Spleen (tissue), 11 donors: ENCODE measurements around the gene SLC22A23. TPM values are rescaled to one million over a fixed set of nuclear protein-coding genes. Genes with fewer than 3 reads are reported as not detected.

Source experiments
- DNase-seq: peaks from one replicate; pipeline ENCODE4 v3.0.0-alpha.2; 2020
- H3K27ac ChIP-seq, 8 donors: fragments of 200-600 bp; sonication (generic) in 7 of 8; 1 replicate in 4 of 8; 2 replicates in 4 of 8; pipeline versions ENCODE4 v1.5.0 to v1.8.0; 2016 to 2021; ENCODE audit warnings: inconsistent platforms in 4 of 8, mild to moderate bottlenecking in 4 of 8, moderate library complexity in 1 of 8
- H3K27me3 ChIP-seq, 7 donors: fragments of 200-600 bp; sonication (generic) in 6 of 7; replicated peaks in 1 of 7; 1 replicate in 4 of 7; 2 replicates in 3 of 7; pipeline versions ENCODE4 v1.5.0 to v1.8.0; 2016 to 2021; ENCODE audit warnings: inconsistent platforms in 3 of 7, mild to moderate bottlenecking in 1 of 7
- H3K36me3 ChIP-seq, 6 donors: fragments of 200-600 bp; sonication (generic) in 5 of 6; 1 replicate in 4 of 6; 2 replicates in 2 of 6; pipeline versions ENCODE4 v1.5.0 to v1.8.0; 2016 to 2021; ENCODE audit warnings: inconsistent platforms in 2 of 6
- H3K4me1 ChIP-seq, 6 donors: fragments of 200-600 bp; sonication (generic) in 5 of 6; 1 replicate in 3 of 6; 2 replicates in 3 of 6; pipeline versions ENCODE4 v1.5.0 to v1.8.0; 2016 to 2021; ENCODE audit warnings: inconsistent platforms in 3 of 6
- H3K4me3 ChIP-seq, 8 donors: fragments of 200-600 bp; sonication (generic) in 7 of 8; 1 replicate in 4 of 8; 2 replicates in 4 of 8; pipeline versions ENCODE4 v1.5.0 to v1.8.0; 2016 to 2021; ENCODE audit warnings: inconsistent platforms in 4 of 8, mild to moderate bottlenecking in 4 of 8, moderate library complexity in 2 of 8
- H3K9me3 ChIP-seq, 8 donors: fragments of 200-600 bp; sonication (generic) in 7 of 8; 1 replicate in 4 of 8; 2 replicates in 4 of 8; pipeline versions ENCODE4 v1.5.0 to v1.8.0; 2016 to 2021; ENCODE audit warnings: inconsistent platforms in 4 of 8
- POLR2A ChIP-seq, 3 donors: fragments of 450-650 bp; IDR thresholded peaks; one replicate each; pipeline ENCODE4 v1.5.1; 2017; ENCODE audit warnings: antibody characterized with exemption in 3 of 3, mild to moderate bottlenecking in 1 of 3
- POLR2AphosphoS5 ChIP-seq, 3 donors: sonication (generic); formaldehyde crosslinking; IDR thresholded peaks; one replicate each; pipeline ENCODE4 v1.5.1; 2017; ENCODE audit warnings: antibody characterized with exemption in 3 of 3
- WGBS, 5 donors: extraction: QIAGEN DNeasy Blood & Tissue Kit in 3 of 5; methylation state at CpG; one replicate each; pipeline versions ENCODE4 v1.1.5 to v1.1.7; 2013 to 2018; 5-methylcytosine and 5-hydroxymethylcytosine counted together
- intact Hi-C: fragments of 100-400 bp; cut with DNase I; formaldehyde crosslinking; loops from one replicate; pipeline ENCODE4 v1.15.0; 2023; ENCODE audit warnings: low total_unique reads
- polyA plus RNA-seq, 3 donors: library from polyadenylated mRNA; stranded (reverse); fragments of 200-250 nt; gene quantifications; one replicate each; pipeline ENCODE4 v1.2.1, GENCODE V29; 2013
- total RNA-seq, 7 donors: library from RNA; depleted of rRNA in 3 of 7; stranded (reverse); fragments of >200 nt in 3 of 7; fragmentation: NEBNext Ultra II Directional in 4 of 7; extraction: Animal tissue kit (Norgen Biotek cat#: 25700) in 4 of 7; gene quantifications; one replicate each; pipeline versions ENCODE4 v1.1.0 to v1.2.1, GENCODE V29; 2016 to 2021
- TF ChIP-seq, protein P1 (sequence below), 11 experiments: fragments of 200-600 bp in 7 of 11; fragments of 450-650 bp in 4 of 11; sonication (generic) in 4 of 11; IDR thresholded peaks in 8 of 11; conservative IDR thresholded peaks in 3 of 11; 1 replicate in 7 of 11; 2 replicates in 4 of 11; pipeline versions ENCODE4 v1.4.0 to v1.8.0; 2016 to 2021; ENCODE audit warnings: antibody characterized with exemption in 11 of 11, inconsistent platforms in 4 of 11, mild to moderate bottlenecking in 1 of 11
- donor health status: healthy with polysubstance abuse.
- donor health status: DM: no; HTN: no; CAD: no; lungs with moderate emphysema.
- donor health status: DM: no; HTN: no; CAD: no.
- donor health status: Bipolar disorder and iron deficiency.
- donor health status: healthy.
- donor health status: DM: no; HTN: no; CAD: no.
- donor health status: DM: yes; HTN: yes; CAD: no.

SLC22A23 gene
- total and polyA plus RNA-seq, 10 donors: 1.9 to 22.6 (median 18.3) TPM

DNA sequence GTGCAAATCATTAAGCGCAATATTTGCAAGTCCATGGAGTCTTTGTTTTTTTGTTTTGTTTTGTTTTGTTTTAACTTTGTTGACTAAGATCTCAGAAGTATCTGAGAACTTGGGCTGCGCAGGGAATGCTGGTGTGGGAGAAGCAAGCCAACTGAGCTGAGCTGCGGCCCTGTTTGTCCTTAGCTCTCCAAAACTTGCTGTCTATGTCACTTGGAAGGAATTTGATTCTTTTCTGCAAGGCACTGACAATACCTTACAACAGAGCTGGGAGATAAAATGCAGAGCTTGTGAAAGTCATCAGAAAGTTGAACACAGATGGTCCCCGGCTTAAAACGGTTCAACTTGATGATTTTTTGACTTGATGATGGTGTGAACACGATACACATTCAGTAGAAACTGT, 5.4 kb downstream of the SLC22A23 start:
- intact Hi-C loops: loop anchor here (10.0 kb wide), 1 partner anchor 167 kb away; no protein-coding TSS in a partner anchor

DNA sequence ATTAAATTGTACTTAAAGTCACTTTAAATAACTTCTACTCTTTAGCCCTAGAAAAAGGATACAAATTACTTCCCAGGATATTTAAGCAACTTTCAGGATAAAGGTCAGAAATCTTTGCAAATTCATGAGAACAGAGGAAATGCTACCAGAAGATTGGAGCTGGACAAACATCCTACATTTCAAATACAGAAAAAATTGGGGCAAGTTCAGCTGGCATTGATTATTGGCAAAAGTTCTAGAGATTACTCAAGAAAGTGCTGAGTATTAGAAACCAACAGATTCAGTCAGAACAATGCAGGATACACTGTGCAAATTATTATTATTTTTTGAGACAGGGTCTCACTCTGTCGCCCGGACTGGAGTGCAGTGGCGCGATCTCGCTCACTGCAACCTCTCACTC, 6.0 kb downstream of the SLC22A23 start:
- 93 to 98% (median 96%) methylated on average over 5 of the region's 5 CpGs for WGBS, 5 donors
- Histone ChIP-seq H3K27me3 (peaks cover 0 to 69% (median 32%) of the 10 kb centered on the region in 7 donors), H3K36me3 (no peaks in the 10 kb centered on the region), H3K4me3 (no peak overlapping the region), H3K4me1 (peaks cover 0 to 20% (median 10%) of the 10 kb centered on the region in 6 donors), H3K9me3 (no peaks in the 10 kb centered on the region), H3K27ac (no peak overlapping the region)
- intact Hi-C loops: loop anchor here (10.0 kb wide), 1 partner anchor 166 kb away; no protein-coding TSS in a partner anchor
- TF ChIP-seq, protein P1, sequence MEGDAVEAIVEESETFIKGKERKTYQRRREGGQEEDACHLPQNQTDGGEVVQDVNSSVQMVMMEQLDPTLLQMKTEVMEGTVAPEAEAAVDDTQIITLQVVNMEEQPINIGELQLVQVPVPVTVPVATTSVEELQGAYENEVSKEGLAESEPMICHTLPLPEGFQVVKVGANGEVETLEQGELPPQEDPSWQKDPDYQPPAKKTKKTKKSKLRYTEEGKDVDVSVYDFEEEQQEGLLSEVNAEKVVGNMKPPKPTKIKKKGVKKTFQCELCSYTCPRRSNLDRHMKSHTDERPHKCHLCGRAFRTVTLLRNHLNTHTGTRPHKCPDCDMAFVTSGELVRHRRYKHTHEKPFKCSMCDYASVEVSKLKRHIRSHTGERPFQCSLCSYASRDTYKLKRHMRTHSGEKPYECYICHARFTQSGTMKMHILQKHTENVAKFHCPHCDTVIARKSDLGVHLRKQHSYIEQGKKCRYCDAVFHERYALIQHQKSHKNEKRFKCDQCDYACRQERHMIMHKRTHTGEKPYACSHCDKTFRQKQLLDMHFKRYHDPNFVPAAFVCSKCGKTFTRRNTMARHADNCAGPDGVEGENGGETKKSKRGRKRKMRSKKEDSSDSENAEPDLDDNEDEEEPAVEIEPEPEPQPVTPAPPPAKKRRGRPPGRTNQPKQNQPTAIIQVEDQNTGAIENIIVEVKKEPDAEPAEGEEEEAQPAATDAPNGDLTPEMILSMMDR (IDR thresholded peaks at IDR 0.05 in 8 of 11, conservative IDR thresholded peaks at IDR 0.05 in 3 of 11): no peak
- TF ChIP-seq POLR2AphosphoS5 (IDR thresholded peaks at IDR 0.05) (no peak), POLR2A (IDR thresholded peaks at IDR 0.05) (no peak)
- DNase-seq: no peak

More for the DNA sequence above, 5.4 kb downstream of the SLC22A23 start:
- peaks cover 0 to 73% (median 35%) of the 10 kb centered on the region in 7 donors for H3K27me3 ChIP-seq
- H3K27ac ChIP-seq: no peak overlapping the region
- H3K9me3 ChIP-seq: no peaks in the 10 kb centered on the region
- H3K36me3 ChIP-seq: no peaks in the 10 kb centered on the region
- H3K4me1 ChIP-seq: peaks cover 0 to 23% (median 13%) of the 10 kb centered on the region in 6 donors
- WGBS, 5 donors: 89 to 95% (median 93%) methylated on average over 6 of the region's 6 CpGs
- no peak for DNase-seq
- TF ChIP-seq, protein P1 (IDR thresholded peaks at IDR 0.05 in 8 of 11, conservative IDR thresholded peaks at IDR 0.05 in 3 of 11): no peak
- TF ChIP-seq POLR2AphosphoS5 (IDR thresholded peaks at IDR 0.05): no peak
- H3K4me3 ChIP-seq: no peak overlapping the region

DNA sequence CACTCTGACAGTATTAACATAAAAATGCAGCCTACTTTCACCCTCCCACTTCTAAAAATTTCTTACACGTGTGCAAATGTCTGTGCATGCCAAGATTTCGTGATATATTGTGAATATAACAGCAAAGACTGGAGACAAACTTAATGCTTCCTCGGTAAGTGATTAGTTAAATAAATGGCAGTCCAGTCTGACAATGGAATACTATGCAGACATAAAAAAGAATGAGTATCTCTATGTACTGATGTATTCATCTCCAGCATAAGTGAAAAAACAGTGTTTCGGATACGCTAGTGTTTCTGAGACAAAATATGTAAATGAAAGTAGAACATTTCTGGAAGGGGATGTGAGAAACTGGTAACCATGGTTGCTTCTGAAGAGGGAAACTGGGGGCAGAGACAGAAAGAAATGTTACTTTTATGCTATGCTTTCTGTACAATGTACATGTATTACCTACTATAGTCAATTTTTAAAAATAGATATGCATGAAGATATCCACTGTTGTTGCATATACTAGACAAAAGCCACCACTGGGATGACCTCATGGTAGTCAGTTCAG, 7.0 kb downstream of the SLC22A23 start:
- intact Hi-C loops: loop anchor here (10.0 kb wide), 1 partner anchor 165 kb away; no protein-coding TSS in a partner anchor
- no peak overlapping the region for H3K27ac ChIP-seq
- no peak for DNase-seq
- no peaks in the 10 kb centered on the region for H3K9me3 ChIP-seq
- H3K4me3 ChIP-seq: no peak overlapping the region
- H3K27me3 ChIP-seq: peaks cover 0 to 58% (median 21%) of the 10 kb centered on the region in 7 donors
- H3K4me1 ChIP-seq: peaks cover 0 to 9% (median under 1%) of the 10 kb centered on the region in 6 donors
- 77 to 90% (median 84%) methylated on average over 5 of the region's 5 CpGs for WGBS, 5 donors
- no peak for TF ChIP-seq POLR2A (IDR thresholded peaks at IDR 0.05)
- TF ChIP-seq, protein P1 (IDR thresholded peaks at IDR 0.05 in 8 of 11, conservative IDR thresholded peaks at IDR 0.05 in 3 of 11): no peak
- no peak for TF ChIP-seq POLR2AphosphoS5 (IDR thresholded peaks at IDR 0.05)
- no peaks in the 10 kb centered on the region for H3K36me3 ChIP-seq

DNA sequence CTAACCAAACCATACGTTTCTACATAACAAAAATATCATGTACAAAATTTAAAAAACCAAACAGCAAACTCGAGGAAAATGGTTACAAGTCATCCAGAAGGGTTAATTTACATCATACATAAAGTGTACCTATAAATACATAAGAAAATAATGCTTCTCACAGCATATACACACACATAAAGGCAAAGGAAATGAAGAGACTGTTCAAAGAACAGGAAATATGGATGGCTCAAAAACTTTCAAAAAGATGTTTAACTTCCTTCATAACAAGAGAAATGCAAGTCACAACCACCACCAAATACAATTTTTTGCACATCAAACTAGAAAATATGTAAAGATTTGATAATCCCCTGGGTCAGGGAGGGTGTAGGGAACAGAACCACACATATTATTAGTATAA, 7.5 kb downstream of the SLC22A23 start:
- H3K4me3 ChIP-seq: no peak overlapping the region
- peaks cover 0 to 53% (median 16%) of the 10 kb centered on the region in 7 donors for H3K27me3 ChIP-seq
- H3K4me1 ChIP-seq: peaks cover 0 to 4% (median 0%) of the 10 kb centered on the region in 6 donors
- no peak for TF ChIP-seq POLR2A (IDR thresholded peaks at IDR 0.05)
- TF ChIP-seq, protein P1 (IDR thresholded peaks at IDR 0.05 in 8 of 11, conservative IDR thresholded peaks at IDR 0.05 in 3 of 11): no peak
- no peak overlapping the region for H3K27ac ChIP-seq
- no peak for DNase-seq
- intact Hi-C loops: no loop called here
- WGBS, 5 donors: 51 to 70% (median 67%) methylated on average over 2 of the region's 2 CpGs
- H3K9me3 ChIP-seq: no peaks in the 10 kb centered on the region
- no peaks in the 10 kb centered on the region for H3K36me3 ChIP-seq
